Panc1 (cell line): Measurements from ENCODE around the gene MTERF4. TPM values are rescaled to one million over a fixed set of nuclear protein-coding genes. Genes with fewer than 3 reads are reported as not detected.
A peak's percentile ranks its signal among the peaks of the same experiment; 100 is the strongest.

ENCODE experiments used
- ATAC-seq: fragments of 200-7000 bp; cut with Tn5 transposase; 2 replicates; pipeline ENCODE4 v1.9.1; 2020; ENCODE audit warnings: mild to moderate bottlenecking, moderate library complexity
- BruUV-seq: library from RNA; stranded (reverse); fragments of 400-500 nt; replicated peaks from 2 replicates; lab custom pipeline; 2021; lab: Mats Ljungman, UMichigan
- CTCF ChIA-PET: fragments of 300-600 bp; sonication (Branson Sonifier 250); formaldehyde crosslinking; loops from one replicate; lab custom pipeline; 2022; ENCODE audit warnings: antibody characterized with exemption; lab: Charles Lee
- POLR2A ChIA-PET: fragments of 300-600 bp; sonication (Branson Sonifier 250); formaldehyde crosslinking; loops from one replicate; lab custom pipeline; 2022; ENCODE audit warnings: antibody characterized with exemption; lab: Charles Lee
- DNase-seq: peaks from one replicate; pipeline ENCODE4 v3.0.0-alpha.2; 2010; ENCODE audit warnings: low read depth, low spot score
- H3K27ac ChIP-seq: 2 replicates; pipeline ENCODE4 v1.5.1; 2011; ENCODE audit warnings: mild to moderate bottlenecking, low read length, inconsistent platforms
- H3K27me3 ChIP-seq: fragments of 200-500 bp; sonication (Bioruptor generic); 2 replicates; pipeline ENCODE4 v1.6.0; 2014; ENCODE audit warnings: low read length, inconsistent platforms; ENCODE audit not compliant: control insufficient read depth, insufficient read depth
- H3K36me3 ChIP-seq: fragments of 200-500 bp; sonication (Bioruptor generic); 2 replicates; pipeline ENCODE4 v1.5.1; 2014; ENCODE audit warnings: inconsistent platforms, mild to moderate bottlenecking, low read length, moderate library complexity; ENCODE audit not compliant: control insufficient read depth, insufficient read depth
- H3K4me1 ChIP-seq: 2 replicates; pipeline ENCODE4 v1.5.1; 2011; ENCODE audit warnings: inconsistent platforms, mild to moderate bottlenecking, low read length, moderate library complexity; ENCODE audit not compliant: control insufficient read depth, insufficient read depth
- H3K4me3 ChIP-seq, 2 experiments: 2 replicates each; pipeline ENCODE4 v1.5.1; 2011 to 2012; ENCODE audit warnings: low read depth in 2 of 2, low read length in 2 of 2, mild to moderate bottlenecking in 2 of 2, inconsistent platforms in 1 of 2, moderate library complexity in 1 of 2
- H3K9me3 ChIP-seq: fragments of 200-500 bp; sonication (Bioruptor generic); 2 replicates; pipeline ENCODE4 v1.5.1; 2014; ENCODE audit warnings: low read depth, mild to moderate bottlenecking, inconsistent platforms, low read length, moderate library complexity; ENCODE audit not compliant: control insufficient read depth, insufficient read depth
- CTCF ChIP-seq: fragments of 450-650 bp; IDR thresholded peaks from 2 replicates; pipeline ENCODE4 v1.5.1; 2017; ENCODE audit warnings: mild to moderate bottlenecking
- POLR2AphosphoS5 ChIP-seq: IDR thresholded peaks from 2 replicates; pipeline ENCODE4 v1.6.1; 2012; ENCODE audit warnings: mild to moderate bottlenecking, low read depth, low read length, moderate library complexity
- REST ChIP-seq, 2 experiments: IDR thresholded peaks; 2 replicates each; pipeline ENCODE4 v1.6.1; 2011 to 2012; ENCODE audit warnings: low read depth in 2 of 2, control low read depth in 1 of 2, low read length in 1 of 2, mild to moderate bottlenecking in 1 of 2, moderate library complexity in 1 of 2; ENCODE audit not compliant: insufficient read depth in 1 of 2
- SIN3A ChIP-seq: IDR thresholded peaks from 2 replicates; pipeline ENCODE4 v1.6.1; 2012; ENCODE audit warnings: low read depth, mild to moderate bottlenecking, low read length, moderate library complexity, borderline replicate concordance; ENCODE audit not compliant: insufficient read depth
- TCF7L2 ChIP-seq: IDR thresholded peaks from 2 replicates; pipeline ENCODE4 v1.6.1; 2011; ENCODE audit warnings: mild to moderate bottlenecking, low read depth, low read length, inconsistent platforms
- in situ Hi-C: cut with HindIII; loops from 2 replicates; pipeline ENCODE4 v1.10.0; 2016; ENCODE audit warnings: low sequenced_read_pairs, low pct_unique_long_range_greater_than_20kb
- intact Hi-C: fragments of 100-400 bp; cut with micrococcal nuclease; formaldehyde crosslinking; loops from one replicate; pipeline ENCODE4 v1.10.0; 2022; ENCODE audit not compliant: unreplicated experiment
- total RNA-seq: library from RNA; stranded (reverse); gene quantifications from one replicate; pipeline ENCODE4 v1.2.1, GENCODE V29; 2021; ENCODE audit not compliant: unreplicated experiment

Gene MTERF4
- total RNA-seq, 1 experiment from 2014 or later, result 28.9 TPM

- in situ Hi-C loops, result no loop called here
- H3K4me1 ChIP-seq, result peaks cover 16% of the 10 kb centered on the region
- TF ChIP-seq SIN3A (no peak), POLR2AphosphoS5 (no peak), REST (IDR thresholded peaks at IDR 0.05; ENCODE audit: insufficient read depth in 1 of 2, low read depth in 2 of 2, low read length in 1 of 2) (no peak), TCF7L2 (no peak), CTCF (no peak)
- ATAC-seq (no peak), DNase-seq (no peak)
- no TSS peak for BruUV-seq
- H3K27me3 ChIP-seq, result no peaks in the 10 kb centered on the region
- peak overlapping the region; percentile 64 to 90 for H3K4me3 ChIP-seq
- no peaks in the 10 kb centered on the region for H3K9me3 ChIP-seq
- peak overlapping the region; percentile 72 for H3K27ac ChIP-seq
- peaks cover 4% of the 10 kb centered on the region; the same call in 1 of the 2 replicates for H3K36me3 ChIP-seq
- ChIA-PET CTCF (no interaction called here), POLR2A (interaction anchor here (0.6 to 0.7 kb wide), 3 partner anchors 99 to 553 kb away, joined by 3 read pairs; no protein-coding TSS in a partner anchor)
- intact Hi-C loops, result no loop called here
Measured at GRCh38 chr2:241148239-241148638, 46.2 kb upstream of the MTERF4 start.

DNA sequence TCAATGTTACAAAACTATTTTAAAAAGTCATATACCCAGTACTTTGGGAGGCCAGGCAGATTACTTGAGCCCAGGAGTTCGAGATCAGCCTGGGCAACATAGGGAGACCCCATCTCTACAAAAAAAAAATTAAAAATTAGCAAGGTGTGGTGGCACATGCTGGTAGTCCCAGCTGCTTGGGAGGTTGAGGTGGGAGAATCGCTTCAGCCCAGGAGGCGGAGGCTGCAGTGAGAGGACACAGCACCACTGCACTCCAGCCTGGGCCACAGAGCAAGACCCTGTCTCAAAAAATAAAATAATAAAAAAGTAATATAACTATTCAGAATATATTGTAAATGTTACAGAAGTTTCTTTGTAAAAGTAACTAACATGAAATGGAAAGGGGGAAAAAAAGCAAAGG lies 45.2 kb upstream of the MTERF4 start:
- Histone ChIP-seq H3K36me3 (peaks cover 4% of the 10 kb centered on the region; the same call in 1 of the 2 replicates), H3K4me3 (no peak overlapping the region), H3K27ac (no peak overlapping the region), H3K4me1 (peaks cover 16% of the 10 kb centered on the region), H3K27me3 (no peaks in the 10 kb centered on the region), H3K9me3 (no peaks in the 10 kb centered on the region)
- POLR2A ChIA-PET, result no interaction called here
- no peak for ATAC-seq
- BruUV-seq, result no TSS peak
- intact Hi-C loops, result no loop called here
- no peak for TF ChIP-seq CTCF
- no peak for TF ChIP-seq SIN3A
- no peak for TF ChIP-seq REST (IDR thresholded peaks at IDR 0.05; ENCODE audit: insufficient read depth in 1 of 2, low read depth in 2 of 2, low read length in 1 of 2)
- TF ChIP-seq POLR2AphosphoS5, result no peak
- no peak for TF ChIP-seq TCF7L2
- CTCF ChIA-PET, result no interaction called here
- in situ Hi-C loops, result no loop called here
- DNase-seq, result no peak
